ENCODE measurements around the gene TXNRD1.

- TF ChIP-seq CTCF (IDR thresholded peaks at IDR 0.05; ENCODE audit: low read depth, low read length) (no peak), EZH2phosphoT487 (IDR thresholded peaks at IDR 0.05; ENCODE audit: low read depth) (no peak)
These were observed 49.8 kb upstream of the TXNRD1 start for GRCh38 chr12:104165801-104166200.

Measured in OCI-LY3 (cell line).